Endothelial cell (in vitro differentiated cells): ENCODE measurements around the gene PEX11A. TPM values are rescaled to one million over a fixed set of nuclear protein-coding genes. Genes with fewer than 3 reads are reported as not detected.

ENCODE experiments used
- DNase-seq: peaks from one replicate; pipeline ENCODE4 v3.0.0; 2021; ENCODE audit warnings: low spot score
- H3K27ac Mint-ChIP-seq: one replicate; pipeline ENCODE4 v1.8.0; 2021; ENCODE audit warnings: mixed read lengths, inconsistent platforms; ENCODE audit not compliant: unreplicated experiment
- H3K27me3 Mint-ChIP-seq: one replicate; pipeline ENCODE4 v1.8.0; 2021; ENCODE audit warnings: mild to moderate bottlenecking, moderate library complexity, mixed read lengths, inconsistent platforms; ENCODE audit not compliant: unreplicated experiment
- H3K36me3 Mint-ChIP-seq: one replicate; pipeline ENCODE4 v1.8.0; 2021; ENCODE audit warnings: mild to moderate bottlenecking, low read depth, mixed read lengths, inconsistent platforms; ENCODE audit not compliant: unreplicated experiment
- H3K4me1 Mint-ChIP-seq: one replicate; pipeline ENCODE4 v1.8.0; 2021; ENCODE audit warnings: mild to moderate bottlenecking, mixed read lengths, inconsistent platforms; ENCODE audit not compliant: unreplicated experiment
- H3K4me3 Mint-ChIP-seq: one replicate; pipeline ENCODE4 v1.8.0; 2021; ENCODE audit warnings: mild to moderate bottlenecking, mixed read lengths, inconsistent platforms; ENCODE audit not compliant: unreplicated experiment
- H3K9me3 Mint-ChIP-seq: one replicate; pipeline ENCODE4 v1.8.0; 2021; ENCODE audit warnings: mixed read lengths, inconsistent platforms; ENCODE audit not compliant: unreplicated experiment
- total RNA-seq: library from RNA; stranded (reverse); fragmentation: NEBNext Ultra II Directional; extraction: Animal tissue kit (Norgen Biotek cat#: 25700); gene quantifications from one replicate; pipeline ENCODE4 v1.2.1, GENCODE V29; 2021; ENCODE audit not compliant: unreplicated experiment
- TF ChIP-seq, protein P1 (sequence below): fragments of 200-600 bp; sonication (generic); IDR thresholded peaks from one replicate; pipeline ENCODE4 v1.5.0; 2021; ENCODE audit warnings: antibody characterized with exemption; ENCODE audit not compliant: unreplicated experiment

Gene PEX11A
- total RNA-seq, 1 donor from 2014 or later, result 4.5 TPM

GRCh38 chr15:89669941-89670340 lies 20.6 kb downstream of the PEX11A start:
- no peaks in the 10 kb centered on the region for H3K4me1 Mint-ChIP-seq
- peaks cover 9% of the 10 kb centered on the region for H3K36me3 Mint-ChIP-seq
- H3K27ac Mint-ChIP-seq, result no peak overlapping the region
- H3K27me3 Mint-ChIP-seq, result peaks cover 1% of the 10 kb centered on the region
- H3K4me3 Mint-ChIP-seq, result no peak overlapping the region
- H3K9me3 Mint-ChIP-seq, result no peaks in the 10 kb centered on the region
- TF ChIP-seq, protein P1, sequence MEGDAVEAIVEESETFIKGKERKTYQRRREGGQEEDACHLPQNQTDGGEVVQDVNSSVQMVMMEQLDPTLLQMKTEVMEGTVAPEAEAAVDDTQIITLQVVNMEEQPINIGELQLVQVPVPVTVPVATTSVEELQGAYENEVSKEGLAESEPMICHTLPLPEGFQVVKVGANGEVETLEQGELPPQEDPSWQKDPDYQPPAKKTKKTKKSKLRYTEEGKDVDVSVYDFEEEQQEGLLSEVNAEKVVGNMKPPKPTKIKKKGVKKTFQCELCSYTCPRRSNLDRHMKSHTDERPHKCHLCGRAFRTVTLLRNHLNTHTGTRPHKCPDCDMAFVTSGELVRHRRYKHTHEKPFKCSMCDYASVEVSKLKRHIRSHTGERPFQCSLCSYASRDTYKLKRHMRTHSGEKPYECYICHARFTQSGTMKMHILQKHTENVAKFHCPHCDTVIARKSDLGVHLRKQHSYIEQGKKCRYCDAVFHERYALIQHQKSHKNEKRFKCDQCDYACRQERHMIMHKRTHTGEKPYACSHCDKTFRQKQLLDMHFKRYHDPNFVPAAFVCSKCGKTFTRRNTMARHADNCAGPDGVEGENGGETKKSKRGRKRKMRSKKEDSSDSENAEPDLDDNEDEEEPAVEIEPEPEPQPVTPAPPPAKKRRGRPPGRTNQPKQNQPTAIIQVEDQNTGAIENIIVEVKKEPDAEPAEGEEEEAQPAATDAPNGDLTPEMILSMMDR, result no peak
- no peak for DNase-seq

GRCh38 chr15:89669309-89669865 lies 21.2 kb downstream of the PEX11A start:
- TF ChIP-seq, protein P1, result no peak
- Mint-ChIP-seq H3K4me3 (no peak overlapping the region), H3K9me3 (no peaks in the 10 kb centered on the region), H3K27ac (no peak overlapping the region), H3K27me3 (peaks cover 5% of the 10 kb centered on the region), H3K4me1 (no peaks in the 10 kb centered on the region), H3K36me3 (peaks cover 7% of the 10 kb centered on the region)
- DNase-seq, result no peak

GRCh38 chr15:89668171-89668570 lies 22.4 kb downstream of the PEX11A start:
- Mint-ChIP-seq H3K27ac (no peak overlapping the region), H3K9me3 (no peaks in the 10 kb centered on the region), H3K27me3 (peaks cover 7% of the 10 kb centered on the region), H3K4me3 (no peak overlapping the region), H3K36me3 (no peaks in the 10 kb centered on the region), H3K4me1 (no peaks in the 10 kb centered on the region)
- TF ChIP-seq, protein P1, result no peak
- no peak for DNase-seq

DNA sequence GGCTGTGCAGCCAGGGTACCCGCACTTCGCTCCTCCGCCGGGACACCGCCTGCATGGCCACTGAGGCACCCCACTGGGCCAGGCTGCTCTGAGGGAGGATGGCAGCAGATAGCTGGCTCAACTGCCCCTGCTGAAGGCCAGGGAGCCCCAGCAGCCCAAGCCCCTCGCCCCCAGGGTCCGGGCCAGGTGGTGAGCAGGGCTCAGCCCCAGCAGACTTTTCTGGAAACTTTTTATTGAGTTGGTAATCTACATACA lies 22.9 kb downstream of the PEX11A start:
- peaks cover 8% of the 10 kb centered on the region for H3K27me3 Mint-ChIP-seq
- no peaks in the 10 kb centered on the region for H3K36me3 Mint-ChIP-seq
- no peak for DNase-seq
- H3K4me3 Mint-ChIP-seq, result no peak overlapping the region
- H3K27ac Mint-ChIP-seq, result no peak overlapping the region
- no peaks in the 10 kb centered on the region for H3K9me3 Mint-ChIP-seq
- peaks cover 3% of the 10 kb centered on the region for H3K4me1 Mint-ChIP-seq
- TF ChIP-seq, protein P1, result no peak

DNA sequence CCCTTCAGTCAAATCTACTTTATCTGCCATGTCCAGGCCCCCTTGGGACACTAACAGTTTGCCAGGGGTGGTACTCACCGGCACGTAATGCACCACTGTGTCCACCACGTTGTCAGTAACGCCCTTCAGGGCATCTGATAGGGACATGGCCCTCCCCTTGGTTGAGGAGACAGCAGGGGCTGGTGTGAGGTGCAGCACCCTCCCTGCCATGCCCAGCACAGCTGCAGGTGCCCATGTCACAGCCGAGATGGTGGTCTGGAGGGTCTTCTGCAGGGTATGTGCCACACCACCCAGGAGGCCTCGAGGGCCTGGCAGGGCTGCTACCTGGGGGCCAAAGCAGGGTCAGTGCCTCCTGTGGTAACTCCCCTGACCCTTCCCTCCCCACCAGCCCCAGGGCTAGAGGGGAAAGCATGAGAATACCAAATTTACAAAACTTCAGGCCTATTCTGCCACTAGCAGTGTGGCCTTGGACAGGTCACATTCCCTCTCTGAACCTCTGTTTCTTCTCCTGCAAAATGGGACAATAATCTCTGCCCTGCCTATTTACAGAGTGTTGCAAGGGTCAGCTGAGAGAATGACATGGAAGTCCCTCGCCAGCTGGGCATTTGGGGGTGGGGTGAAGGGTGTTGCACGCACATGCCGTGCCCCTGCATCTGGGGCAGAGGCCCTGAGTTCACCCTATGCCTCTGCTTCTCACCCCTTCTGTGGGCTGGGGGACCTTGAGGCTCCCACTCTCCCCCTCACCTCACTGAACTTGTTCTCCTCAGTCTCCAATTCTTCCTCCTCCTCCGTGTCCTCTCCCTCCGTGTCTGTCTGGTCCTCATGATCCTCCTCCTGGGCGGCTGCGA lies 23.5 kb downstream of the PEX11A start:
- Mint-ChIP-seq H3K27me3 (peaks cover 10% of the 10 kb centered on the region), H3K9me3 (no peaks in the 10 kb centered on the region), H3K4me1 (peaks cover 5% of the 10 kb centered on the region), H3K36me3 (no peaks in the 10 kb centered on the region), H3K4me3 (no peak overlapping the region), H3K27ac (no peak overlapping the region)
- DNase-seq, result no peak
- TF ChIP-seq, protein P1, result no peak
